GM12873 (cell line): Measurements from ENCODE around the gene MSRB1.

Source experiments
- CTCF ChIP-seq: IDR thresholded peaks from 2 replicates; pipeline ENCODE4 v1.5.1; 2012; ENCODE audit warnings: low read depth, mild to moderate bottlenecking, moderate library complexity, low read length, control low read depth; ENCODE audit not compliant: insufficient read depth; ENCODE audit errors: missing control alignments

MSRB1 gene

GRCh38 chr16:1942810-1943726 is at the start of gene MSRB1:
TSS of gene MSRB1 (minus strand) at chr16:1943199. CDS start at chr16:1943156, 43 bp downstream.
- TF ChIP-seq CTCF, result no peak

GRCh38 chr16:1991948-1992703 is 49.1 kb upstream of the MSRB1 start:
- TF ChIP-seq CTCF, result no peak

GRCh38 chr16:1991588-1991947 is 48.6 kb upstream of the MSRB1 start:
- no peak for TF ChIP-seq CTCF

- no peak for TF ChIP-seq CTCF
These were observed 48.1 kb upstream of the MSRB1 start for GRCh38 chr16:1991135-1991551.

- no peak for TF ChIP-seq CTCF
These were observed 47.5 kb upstream of the MSRB1 start for GRCh38 chr16:1990351-1991134.

- TF ChIP-seq CTCF, result no peak
These were observed 47.0 kb upstream of the MSRB1 start for GRCh38 chr16:1990101-1990350.
